GM19035 (cell line): ENCODE data around the gene SAP30.

Source experiments
- ATAC-seq: cut with Tn5 transposase; IDR thresholded peaks from one replicate; pipeline ENCODE4 v1.9.1; 2021; ENCODE audit not compliant: unreplicated experiment

The SAP30 gene

GRCh38 chr4:173365359-173365996 is 5.3 kb upstream of the SAP30 start:
- ATAC-seq = no peak

GRCh38 chr4:173367285-173367684 is 3.5 kb upstream of the SAP30 start:
- no peak for ATAC-seq

- ATAC-seq = no peak
Measured at GRCh38 chr4:173367946-173368345, 2.8 kb upstream of the SAP30 start.

- ATAC-seq = peak; percentile 3
Measured at GRCh38 chr4:173370130-173370476, 651 bp upstream of the SAP30 start.

DNA sequence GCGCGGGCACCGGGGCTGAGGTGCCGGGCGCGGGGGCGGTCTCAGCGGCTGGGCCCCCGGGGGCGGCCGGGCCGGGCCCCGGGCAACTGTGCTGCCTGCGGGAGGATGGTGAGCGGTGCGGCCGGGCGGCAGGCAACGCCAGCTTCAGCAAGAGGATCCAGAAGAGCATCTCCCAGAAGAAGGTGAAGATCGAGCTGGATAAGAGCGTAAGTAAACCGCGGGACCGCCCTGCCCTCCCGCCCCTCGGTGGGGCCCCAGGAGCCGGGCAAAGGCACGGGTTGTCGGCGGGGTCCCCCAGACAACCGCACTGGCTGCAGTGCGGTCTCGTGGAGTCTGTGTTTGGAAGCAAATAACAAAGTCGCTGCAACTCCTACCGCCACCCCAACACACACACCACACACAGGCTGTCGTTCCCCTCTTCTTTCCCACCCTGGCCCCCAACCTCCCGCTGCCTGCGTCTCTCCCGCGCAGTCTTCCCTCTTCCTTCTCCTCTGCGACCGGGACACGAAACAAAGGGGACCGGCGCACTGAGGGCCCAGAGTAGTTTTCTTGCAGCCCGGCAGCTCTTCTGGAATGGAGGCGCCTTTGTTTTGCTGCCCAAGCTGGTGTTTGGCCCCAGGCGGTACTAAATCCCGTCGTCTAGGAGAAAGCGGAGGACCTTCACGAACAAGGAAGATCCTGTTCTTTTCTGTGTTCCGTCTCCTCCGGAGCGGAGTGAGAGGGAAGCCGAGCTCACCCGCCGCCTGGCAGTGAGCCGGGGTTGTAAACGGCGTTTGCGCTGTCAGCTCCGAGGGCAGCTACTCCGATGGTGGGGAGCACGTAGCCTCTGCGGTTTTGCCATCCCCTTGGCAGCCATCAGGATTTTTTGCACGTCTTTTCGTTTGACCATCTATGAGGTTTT is 788 bp downstream of the SAP30 start:
- ATAC-seq = peak; percentile 28

DNA sequence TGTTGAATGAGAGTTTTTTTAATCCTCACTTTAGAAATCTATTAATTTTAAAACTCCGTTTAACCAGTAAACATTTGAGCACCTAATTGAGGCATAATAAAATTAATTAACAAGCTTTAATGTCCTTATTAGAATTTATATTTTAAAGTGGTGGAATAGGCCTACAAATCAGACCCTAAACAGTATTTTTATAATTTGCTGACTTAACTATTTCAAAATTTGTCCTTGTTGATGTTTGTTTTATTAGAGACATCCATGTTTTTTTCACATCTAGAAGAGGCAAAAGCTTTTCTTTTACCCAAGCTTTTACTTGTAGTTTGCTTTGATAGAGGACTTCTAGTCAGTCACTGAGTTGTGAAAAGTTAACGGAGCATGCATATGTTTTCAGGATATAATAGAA is 3.8 kb downstream of the SAP30 start:
- ATAC-seq = no peak

GRCh38 chr4:173379929-173380328 is 9.2 kb downstream of the SAP30 start:
- ATAC-seq = no peak

GRCh38 chr4:173380987-173381386 is 10.2 kb downstream of the SAP30 start:
- ATAC-seq = no peak

- ATAC-seq = no peak
Measured at GRCh38 chr4:173381610-173382009, 10.9 kb downstream of the SAP30 start.

DNA sequence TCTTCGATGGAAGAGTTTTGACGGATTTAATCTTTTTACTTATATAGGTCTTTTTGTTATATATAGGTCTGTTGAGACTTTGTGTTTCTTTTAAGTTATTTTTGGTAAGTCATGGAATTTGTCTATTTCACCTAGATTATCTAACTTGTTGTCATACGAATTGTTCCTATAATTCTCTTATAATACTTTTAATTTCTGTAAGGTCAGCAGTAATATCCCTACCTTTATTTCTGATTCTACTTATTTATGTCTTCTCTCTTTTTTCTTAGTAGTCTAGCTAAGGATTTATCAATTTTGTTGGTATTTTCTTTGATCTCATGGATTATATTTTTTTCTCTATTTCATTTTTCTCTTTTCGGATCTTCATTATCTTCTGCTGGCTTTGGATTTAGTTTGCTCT is 11.6 kb downstream of the SAP30 start:
- ATAC-seq = no peak

GRCh38 chr4:173386751-173387150 is 16.0 kb downstream of the SAP30 start:
- no peak for ATAC-seq

- ATAC-seq = no peak
Measured at GRCh38 chr4:173391701-173392100, 20.9 kb downstream of the SAP30 start.

- no peak for ATAC-seq
Measured at GRCh38 chr4:173397604-173398003, 26.9 kb downstream of the SAP30 start.

DNA sequence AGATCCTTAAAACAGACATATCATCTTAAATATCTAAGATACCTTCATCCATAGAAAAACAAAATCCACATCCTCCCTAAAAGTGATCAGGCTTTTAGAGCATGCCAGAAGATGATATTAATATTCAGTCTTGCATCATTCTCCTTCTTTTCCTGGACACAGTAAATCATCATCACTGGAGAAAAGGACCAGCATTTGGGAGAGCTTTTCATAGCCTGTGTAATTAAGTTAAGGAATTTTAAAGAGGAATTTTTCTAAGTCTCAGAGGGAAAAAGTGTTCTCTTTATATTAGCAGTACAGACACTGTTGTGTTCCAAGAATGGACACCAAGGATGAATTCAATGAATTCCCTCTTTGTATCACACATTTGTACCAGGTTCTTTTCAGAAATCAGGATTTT is 27.5 kb downstream of the SAP30 start:
- no peak for ATAC-seq

- no peak for ATAC-seq
Measured at GRCh38 chr4:173398779-173399415, 28.1 kb downstream of the SAP30 start, which contains the start of gene SCRG1. Gene SCRG1, minus strand, starts transcription at chr4:173399116. Its CDS starts 7,702 bp downstream, at chr4:173391414.

- no peak for ATAC-seq
Measured at GRCh38 chr4:173401063-173401462, 30.3 kb downstream of the SAP30 start.

DNA sequence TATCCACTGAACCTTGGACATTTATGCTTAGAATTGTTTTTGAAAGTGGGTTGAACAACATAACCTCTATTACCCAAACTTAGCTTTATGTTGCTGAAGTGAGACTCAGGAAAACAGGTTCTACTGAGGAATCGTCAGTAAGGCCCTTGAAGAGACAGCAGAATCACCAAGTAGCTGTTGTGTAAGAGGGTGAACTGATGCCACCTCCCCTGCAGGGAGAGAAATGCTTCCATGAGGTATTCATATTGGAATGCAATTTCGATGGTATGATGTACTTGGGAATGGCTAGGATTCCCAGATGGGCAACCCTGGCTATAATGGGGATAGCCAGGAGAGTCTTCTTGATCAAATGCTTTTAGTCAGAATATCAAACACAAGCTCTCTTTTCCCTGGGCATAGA is 32.3 kb downstream of the SAP30 start:
- ATAC-seq = no peak

DNA sequence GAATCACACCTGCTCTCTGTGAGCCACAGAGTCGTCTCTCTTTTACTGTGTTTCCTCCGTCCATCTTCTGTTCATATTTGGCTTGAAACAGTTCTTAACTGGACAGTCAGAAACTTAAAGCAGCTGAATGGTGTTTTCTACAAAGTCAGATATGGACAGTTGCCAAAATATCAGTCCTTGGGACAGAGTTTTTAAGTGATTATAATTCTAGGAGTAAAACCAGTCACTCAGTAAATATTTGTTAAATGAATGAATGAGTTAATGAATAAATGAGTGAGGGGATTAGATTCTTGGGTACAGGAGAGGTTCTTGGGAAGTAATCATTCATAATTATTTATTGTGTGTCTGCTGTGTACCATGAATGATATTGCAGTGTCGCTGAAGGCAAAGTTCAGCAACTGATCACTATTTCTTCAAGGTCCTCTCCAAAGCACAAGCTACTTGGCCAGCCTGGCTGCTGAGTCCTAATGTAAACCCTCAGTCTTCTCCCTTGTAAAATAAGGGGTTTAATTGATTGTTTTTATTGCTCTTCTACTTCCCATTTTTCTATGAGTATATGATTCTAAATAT is 33.6 kb downstream of the SAP30 start:
- no peak for ATAC-seq

DNA sequence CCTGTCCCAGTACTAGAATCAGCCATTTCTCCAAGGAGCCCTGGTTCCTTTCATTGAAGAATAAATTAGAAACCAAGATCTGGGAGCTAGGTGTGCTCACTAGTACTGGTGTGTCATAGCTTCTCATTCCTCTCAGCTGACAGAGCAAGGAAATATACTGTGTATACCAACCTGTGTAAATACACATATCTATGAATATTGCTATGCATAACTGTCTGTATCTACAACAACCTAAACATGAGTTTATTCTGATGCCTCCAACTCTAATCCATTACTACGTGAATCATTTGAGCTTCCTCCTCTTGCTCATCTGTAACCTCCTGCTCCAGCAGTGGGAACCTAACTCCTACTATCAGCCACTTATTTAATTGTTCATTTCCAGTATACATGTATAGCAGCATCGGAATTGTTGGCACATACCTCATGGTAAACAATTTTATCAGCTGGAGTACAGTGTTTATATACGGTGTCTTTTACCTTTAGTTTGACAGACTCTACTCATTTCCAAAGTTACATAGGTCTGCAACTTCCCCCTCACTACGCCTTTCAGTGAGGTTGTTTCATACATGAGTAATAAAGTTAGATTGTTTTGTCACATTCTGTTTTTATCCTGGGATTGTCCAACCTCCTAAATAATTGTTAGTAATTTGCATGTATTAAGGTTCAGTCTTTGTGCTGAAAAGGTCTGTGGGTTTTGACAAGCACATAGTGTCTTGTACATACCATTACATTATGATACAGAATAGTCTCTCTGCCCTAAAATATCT is 35.3 kb downstream of the SAP30 start:
- peak; percentile 58 for ATAC-seq

- ATAC-seq = no peak
Measured at GRCh38 chr4:173410079-173410478, 39.3 kb downstream of the SAP30 start.
